GM23338 (cell line): Measurements from ENCODE around the gene MBNL3. TPM values are rescaled to one million over a fixed set of nuclear protein-coding genes. Genes with fewer than 3 reads are reported as not detected.

Experiments used
- ATAC-seq: fragments of 200-7000 bp; cut with Tn5 transposase; 3 replicates; pipeline ENCODE4 v1.9.1; 2020
- DNase-seq: peaks from one replicate; pipeline ENCODE4 v3.0.0-alpha.2; 2015; ENCODE audit warnings: low spot score
- H2AFZ ChIP-seq: fragments of 200-600 bp; sonication (generic); 2 replicates; pipeline ENCODE4 v1.8.0; 2016; ENCODE audit warnings: antibody characterized with exemption, mild to moderate bottlenecking, moderate library complexity
- H3F3A ChIP-seq: fragments of 200-600 bp; sonication (generic); replicated peaks from 2 replicates; pipeline ENCODE4 v1.8.0; 2017; ENCODE audit warnings: antibody characterized with exemption, mixed run types, low read depth
- H3K27ac ChIP-seq: fragments of 200-600 bp; sonication (generic); 2 replicates; pipeline ENCODE4 v1.6.1; 2016; ENCODE audit warnings: low read depth
- H3K27me3 ChIP-seq: fragments of 200-600 bp; sonication (generic); 2 replicates; pipeline ENCODE4 v1.8.0; 2016; ENCODE audit warnings: mild to moderate bottlenecking, mixed run types, moderate library complexity; ENCODE audit not compliant: insufficient read depth
- H3K36me3 ChIP-seq: fragments of 200-600 bp; sonication (generic); 2 replicates; pipeline ENCODE4 v1.8.0; 2016; ENCODE audit warnings: mild to moderate bottlenecking; ENCODE audit not compliant: insufficient read depth
- H3K4me1 ChIP-seq: fragments of 200-600 bp; sonication (generic); 2 replicates; pipeline ENCODE4 v1.8.0; 2016; ENCODE audit warnings: mild to moderate bottlenecking, moderate library complexity; ENCODE audit not compliant: insufficient read depth
- H3K4me2 ChIP-seq: fragments of 200-600 bp; sonication (generic); 2 replicates; pipeline ENCODE4 v1.7.1; 2017; ENCODE audit warnings: mixed run types
- H3K4me3 ChIP-seq: fragments of 200-600 bp; sonication (generic); 2 replicates; pipeline ENCODE4 v1.6.1; 2016; ENCODE audit warnings: mixed run types
- H3K79me2 ChIP-seq: fragments of 200-600 bp; sonication (generic); replicated peaks from 2 replicates; pipeline ENCODE4 v1.8.0; 2017; ENCODE audit warnings: mild to moderate bottlenecking; ENCODE audit not compliant: insufficient read depth
- H3K9me2 ChIP-seq: fragments of 200-600 bp; sonication (generic); 2 replicates; pipeline ENCODE4 v1.8.0; 2017; ENCODE audit not compliant: insufficient read depth
- H4K20me1 ChIP-seq: fragments of 200-600 bp; sonication (generic); replicated peaks from 2 replicates; pipeline ENCODE4 v1.8.0; 2017; ENCODE audit warnings: mild to moderate bottlenecking; ENCODE audit not compliant: insufficient read depth
- H3K27ac Mint-ChIP-seq: 2 replicates; pipeline ENCODE4 v1.8.0; 2020; ENCODE audit warnings: inconsistent platforms, mild to moderate bottlenecking, moderate library complexity, mixed read lengths
- H3K27me3 Mint-ChIP-seq: 3 replicates; pipeline ENCODE4 v1.8.0; 2022; ENCODE audit warnings: low read depth, mild to moderate bottlenecking, moderate library complexity, mixed read lengths, inconsistent platforms; ENCODE audit not compliant: insufficient read depth, poor library complexity
- H3K36me3 Mint-ChIP-seq: 3 replicates; pipeline ENCODE4 v1.8.0; 2021; ENCODE audit warnings: low read depth, mild to moderate bottlenecking, inconsistent platforms, moderate library complexity, mixed read lengths
- H3K4me1 Mint-ChIP-seq: 3 replicates; pipeline ENCODE4 v1.8.0; 2020; ENCODE audit warnings: mild to moderate bottlenecking, inconsistent platforms, mixed read lengths
- H3K4me3 Mint-ChIP-seq: 3 replicates; pipeline ENCODE4 v1.8.0; 2021; ENCODE audit warnings: moderate library complexity, mild to moderate bottlenecking, inconsistent platforms, mixed read lengths
- H3K9me3 Mint-ChIP-seq: 3 replicates; pipeline ENCODE4 v1.8.0; 2020; ENCODE audit warnings: moderate library complexity, mild to moderate bottlenecking, inconsistent platforms, mixed read lengths
- CREB1 ChIP-seq: fragments of 250-450 bp; sonication (Bioruptor Pico); IDR thresholded peaks from 2 replicates; pipeline ENCODE4 v1.5.0; 2020; ENCODE audit warnings: low read depth, mild to moderate bottlenecking, moderate library complexity
- CTCF ChIP-seq, 2 experiments: fragments of 200-600 bp in 1 of 2; sonication (generic) in 1 of 2; conservative IDR thresholded peaks; 2 replicates each; pipeline versions ENCODE4 v1.5.1 to v1.6.1; 2016 to 2017; ENCODE audit warnings: antibody characterized with exemption in 2 of 2, low read depth in 2 of 2, mild to moderate bottlenecking in 2 of 2, moderate library complexity in 1 of 2
- ETS1 ChIP-seq: IDR thresholded peaks from 2 replicates; pipeline ENCODE4 v1.6.1; 2016; ENCODE audit warnings: antibody characterized with exemption
- EZH2 ChIP-seq: fragments of 200-600 bp; sonication (generic); IDR thresholded peaks from one replicate; pipeline ENCODE4 v1.8.0; 2017; ENCODE audit warnings: antibody characterized with exemption, mild to moderate bottlenecking, low read depth; ENCODE audit not compliant: unreplicated experiment
- EZH2phosphoT487 ChIP-seq: fragments of 200-600 bp; sonication (generic); IDR thresholded peaks from one replicate; pipeline ENCODE4 v1.8.1; 2018; ENCODE audit warnings: antibody characterized with exemption; ENCODE audit not compliant: unreplicated experiment
- JUNB ChIP-seq: IDR thresholded peaks from one replicate; pipeline ENCODE4 v1.6.1; 2016; ENCODE audit warnings: antibody characterized with exemption; ENCODE audit not compliant: unreplicated experiment
- NANOG ChIP-seq: IDR thresholded peaks from 2 replicates; pipeline ENCODE4 v1.6.1; 2016; ENCODE audit warnings: antibody characterized with exemption, borderline replicate concordance
- POLR2AphosphoS5 ChIP-seq: IDR thresholded peaks from 2 replicates; pipeline ENCODE4 v1.6.1; 2016; ENCODE audit warnings: antibody characterized with exemption, low read depth
- REST ChIP-seq: IDR thresholded peaks from one replicate; pipeline ENCODE4 v1.6.1; 2018; ENCODE audit warnings: antibody characterized with exemption; ENCODE audit not compliant: unreplicated experiment
- STAT1 ChIP-seq: IDR thresholded peaks from one replicate; pipeline ENCODE4 v1.6.1; 2016; ENCODE audit warnings: antibody characterized with exemption; ENCODE audit not compliant: unreplicated experiment
- ZNF114 ChIP-seq: fragments of 250-450 bp; sonication (Bioruptor Pico); IDR thresholded peaks from 2 replicates; pipeline ENCODE4 v1.5.0; 2020; ENCODE audit warnings: mild to moderate bottlenecking, moderate library complexity
- ZNF331 ChIP-seq: fragments of 250-450 bp; sonication (Bioruptor Pico); IDR thresholded peaks from 2 replicates; pipeline ENCODE4 v1.5.0; 2020; ENCODE audit warnings: low read depth, mild to moderate bottlenecking, moderate library complexity
- polyA plus RNA-seq: library from polyadenylated mRNA; unstranded; fragments of >200 nt; fragmentation: Nextera tagmentation; extraction: Ambion mirVana; gene quantifications from 2 replicates; pipeline ENCODE4 v1.2.1, GENCODE V29; 2016
- total RNA-seq: library from RNA; depleted of rRNA; stranded (reverse); fragments of >200 nt; shearing (Covaris generic); gene quantifications from 2 replicates; pipeline ENCODE4 v1.2.3, GENCODE V29; 2014

Gene MBNL3
- total and polyA plus RNA-seq, 2 experiments from 2014 or later: 2.3 to 2.4 TPM

- no peak for TF ChIP-seq REST
- no peak for TF ChIP-seq EZH2phosphoT487
Observed at GRCh38 chrX:132444936-132445335, 43.9 kb downstream of the MBNL3 start (continued).

- H3K27ac ChIP-seq: no peak overlapping the region
- Mint-ChIP-seq H3K27me3 (no peaks in the 10 kb centered on the region), H3K36me3 (no peaks in the 10 kb centered on the region), H3K9me3 (peaks cover 16% of the 10 kb centered on the region; the same call in 2 of the 3 replicates), H3K4me1 (peaks cover 5% of the 10 kb centered on the region; the same call in 2 of the 3 replicates), H3K4me3 (no peak overlapping the region), H3K27ac (no peak overlapping the region)
- TF ChIP-seq STAT1: no peak
- no peak overlapping the region for H3K4me3 ChIP-seq
- H3K9me2 ChIP-seq: no peaks in the 10 kb centered on the region
- no peaks in the 10 kb centered on the region; the same call in 1 of the 2 replicates for H3K4me1 ChIP-seq
- H3K4me2 ChIP-seq: no peak overlapping the region
- no peaks in the 10 kb centered on the region for H3K27me3 ChIP-seq
- no peaks in the 10 kb centered on the region for H4K20me1 ChIP-seq
- no peak for DNase-seq
- no peak overlapping the region for H2AFZ ChIP-seq
- no peaks in the 10 kb centered on the region for H3F3A ChIP-seq
- no peaks in the 10 kb centered on the region for H3K79me2 ChIP-seq
- no peaks in the 10 kb centered on the region for H3K36me3 ChIP-seq
- no peak for ATAC-seq
Observed at GRCh38 chrX:132443196-132444135, 45.4 kb downstream of the MBNL3 start.

GRCh38 chrX:132442691-132443090, 46.1 kb downstream of the MBNL3 start:
- no peak for DNase-seq
- H3K4me3 ChIP-seq: no peak overlapping the region
- H3F3A ChIP-seq: no peaks in the 10 kb centered on the region
- H3K27ac ChIP-seq: no peak overlapping the region
- no peaks in the 10 kb centered on the region for H4K20me1 ChIP-seq
- H3K4me2 ChIP-seq: no peak overlapping the region
- Mint-ChIP-seq H3K27ac (no peak overlapping the region), H3K4me3 (no peak overlapping the region), H3K4me1 (peaks cover 5% of the 10 kb centered on the region; the same call in 2 of the 3 replicates), H3K36me3 (no peaks in the 10 kb centered on the region), H3K27me3 (no peaks in the 10 kb centered on the region), H3K9me3 (peaks cover 9% of the 10 kb centered on the region; the same call in 2 of the 3 replicates)
- H3K9me2 ChIP-seq: no peaks in the 10 kb centered on the region
- H2AFZ ChIP-seq: no peak overlapping the region
- no peaks in the 10 kb centered on the region for H3K36me3 ChIP-seq
- no peaks in the 10 kb centered on the region for H3K79me2 ChIP-seq
- no peak for ATAC-seq
- no peaks in the 10 kb centered on the region for H3K27me3 ChIP-seq
- no peaks in the 10 kb centered on the region; the same call in 1 of the 2 replicates for H3K4me1 ChIP-seq
- TF ChIP-seq NANOG (no peak), STAT1 (no peak), ETS1 (no peak), CTCF (conservative IDR thresholded peaks at IDR 0.05; ENCODE audit: low read depth in 2 of 2) (no peak), EZH2 (no peak), POLR2AphosphoS5 (no peak), ZNF114 (CRISPR knock-in tag) (no peak), EZH2phosphoT487 (no peak), CREB1 (CRISPR knock-in tag) (no peak), ZNF331 (CRISPR knock-in tag) (no peak), JUNB (no peak)
